Measurements from ENCODE around the gene OR11A1. TPM values are rescaled to one million over a fixed set of nuclear protein-coding genes. Genes with fewer than 3 reads are reported as not detected.

Gene OR11A1
- total and polyA plus RNA-seq, 3 experiments from 2014 or later, result not detected

DNA sequence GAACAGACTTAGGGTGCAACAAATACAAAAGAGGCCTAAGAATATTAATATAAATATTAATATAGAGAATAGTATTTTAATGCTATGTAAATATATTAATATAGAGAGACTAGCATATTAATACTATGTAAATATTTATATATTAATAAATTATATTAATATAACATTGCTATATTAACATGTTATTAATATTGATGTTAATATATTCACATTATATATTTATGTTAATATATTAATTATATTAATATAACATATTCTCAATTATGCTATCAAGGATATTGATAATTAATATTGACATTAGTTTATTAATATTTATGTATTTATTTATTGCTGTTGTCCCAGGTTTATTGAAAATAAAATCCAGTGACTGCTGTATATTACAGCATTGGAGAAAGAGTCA lies 32.0 kb upstream of the OR11A1 start:
- no peaks in the 10 kb centered on the region for H3K9me3 ChIP-seq (ENCODE audit: low read length)
- Mint-ChIP-seq H3K27ac (no peak overlapping the region), H3K4me3 (no peak overlapping the region), H3K4me1 (no peaks in the 10 kb centered on the region), H3K9me3 (no peaks in the 10 kb centered on the region), H3K27me3 (peaks cover 12 to 45% of the 10 kb centered on the region in 2 donors), H3K36me3 (no peaks in the 10 kb centered on the region)
- H3K4me1 ChIP-seq (ENCODE audit: insufficient read depth, low read length), result no peaks in the 10 kb centered on the region
- ChIA-PET POLR2A (no interaction called here), CTCF (no interaction called here)
- H3K27ac ChIP-seq (ENCODE audit: low read depth, low read length), result no peak overlapping the region
- no peak for DNase-seq
- H3K4me3 ChIP-seq (ENCODE audit: low read length), result no peak overlapping the region
- H3K36me3 ChIP-seq (ENCODE audit: insufficient read depth, low read length), result no peaks in the 10 kb centered on the region
- H3K27me3 ChIP-seq (ENCODE audit: insufficient read depth, low read length, poor library complexity, severe bottlenecking), result no peaks in the 10 kb centered on the region

DNA sequence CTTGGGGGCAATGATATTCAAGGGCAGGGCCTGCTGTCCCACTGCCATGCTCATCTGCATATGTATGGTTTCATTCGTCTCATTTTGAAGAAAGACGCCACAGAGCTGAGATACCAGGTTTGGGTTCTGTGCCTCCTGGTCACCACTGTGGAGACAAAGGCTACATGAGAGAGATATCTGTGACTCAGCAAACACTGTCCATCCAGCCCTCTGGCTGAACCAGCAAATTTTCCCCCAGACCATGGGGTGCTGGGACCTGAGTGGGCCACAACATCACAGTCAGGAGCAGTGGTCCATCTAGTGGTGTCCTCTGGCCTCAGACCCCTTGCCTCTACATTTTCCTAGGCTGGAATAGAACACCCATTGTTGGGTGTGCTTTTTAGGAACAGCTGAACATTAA lies 30.8 kb upstream of the OR11A1 start, which contains the start of gene MAS1L:
Gene MAS1L, minus strand, starts transcription at position 297 of the 400 bp plus-strand sequence. Its CDS starts 54 bp downstream, at position 243.
- CTCF ChIA-PET, result no interaction called here
- H3K4me1 Mint-ChIP-seq, result no peaks in the 10 kb centered on the region
- no peaks in the 10 kb centered on the region for H3K9me3 Mint-ChIP-seq
- Histone ChIP-seq H3K9me3 (ENCODE audit: low read length) (no peaks in the 10 kb centered on the region), H3K4me3 (ENCODE audit: low read length) (no peak within 1 kb of the TSS), H3K27ac (ENCODE audit: low read depth, low read length) (no peak within 1 kb of the TSS), H3K4me1 (ENCODE audit: insufficient read depth, low read length) (no peaks in the 10 kb centered on the region), H3K27me3 (ENCODE audit: insufficient read depth, low read length, poor library complexity, severe bottlenecking) (no peaks in the 10 kb centered on the region), H3K36me3 (ENCODE audit: insufficient read depth, low read length) (no peaks in the 10 kb centered on the region)
- POLR2A ChIA-PET, result no interaction called here
- H3K4me3 Mint-ChIP-seq, result no peak within 1 kb of the TSS
- H3K27me3 Mint-ChIP-seq, result peaks cover 13 to 48% of the 10 kb centered on the region in 2 donors
- no peaks in the 10 kb centered on the region for H3K36me3 Mint-ChIP-seq
- no peak for DNase-seq
- no peak within 1 kb of the TSS for H3K27ac Mint-ChIP-seq

DNA sequence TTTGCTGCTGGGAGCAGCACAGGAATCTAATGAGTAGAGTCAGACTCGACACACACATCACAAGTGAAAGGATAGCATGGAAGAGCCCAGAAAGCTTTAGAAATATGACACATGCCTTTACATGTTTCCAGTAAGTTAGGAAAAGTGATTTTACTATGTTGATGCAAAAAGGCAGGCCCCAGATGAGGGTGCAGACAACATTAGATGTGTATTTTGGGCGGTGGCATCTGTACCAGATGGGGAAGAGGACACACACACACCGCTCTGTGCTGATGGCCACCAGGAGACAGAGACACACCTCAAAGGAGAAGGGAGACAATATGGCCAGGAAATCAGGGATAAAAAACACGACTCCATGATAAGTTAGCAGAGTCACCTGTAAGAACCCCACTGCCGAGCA lies 30.3 kb upstream of the OR11A1 start:
- Mint-ChIP-seq H3K36me3 (no peaks in the 10 kb centered on the region), H3K4me1 (no peaks in the 10 kb centered on the region), H3K27ac (no peak overlapping the region), H3K27me3 (peaks cover 13 to 47% of the 10 kb centered on the region in 2 donors), H3K9me3 (no peaks in the 10 kb centered on the region), H3K4me3 (no peak overlapping the region)
- DNase-seq, result no peak
- CTCF ChIA-PET, result no interaction called here
- POLR2A ChIA-PET, result no interaction called here
- Histone ChIP-seq H3K27me3 (ENCODE audit: insufficient read depth, low read length, poor library complexity, severe bottlenecking) (no peaks in the 10 kb centered on the region), H3K4me3 (ENCODE audit: low read length) (no peak overlapping the region), H3K27ac (ENCODE audit: low read depth, low read length) (no peak overlapping the region), H3K36me3 (ENCODE audit: insufficient read depth, low read length) (no peaks in the 10 kb centered on the region), H3K9me3 (ENCODE audit: low read length) (no peaks in the 10 kb centered on the region), H3K4me1 (ENCODE audit: insufficient read depth, low read length) (no peaks in the 10 kb centered on the region)

DNA sequence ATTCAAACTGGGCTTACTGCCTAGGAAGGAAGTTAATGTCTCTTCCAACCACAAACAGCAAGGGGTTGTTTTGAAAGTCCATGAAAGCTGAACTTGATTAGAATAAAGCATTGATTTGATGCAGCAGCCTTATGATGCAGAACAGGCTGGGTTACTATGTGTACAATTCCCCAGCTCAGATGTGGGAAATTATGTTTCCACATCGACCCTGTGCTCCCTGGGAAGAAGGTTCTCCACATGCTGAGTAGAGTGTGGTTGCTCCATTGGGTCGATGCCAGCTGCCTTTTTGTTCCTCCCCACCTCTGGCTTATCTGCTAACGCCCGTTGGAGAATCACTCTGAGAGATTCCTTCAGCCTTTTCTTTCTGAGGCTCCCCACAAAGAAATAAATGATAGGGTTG lies 29.7 kb upstream of the OR11A1 start:
- Mint-ChIP-seq H3K27ac (no peak overlapping the region), H3K9me3 (no peaks in the 10 kb centered on the region), H3K27me3 (peaks cover 13 to 47% of the 10 kb centered on the region in 2 donors), H3K36me3 (no peaks in the 10 kb centered on the region), H3K4me1 (no peaks in the 10 kb centered on the region), H3K4me3 (no peak overlapping the region)
- no peaks in the 10 kb centered on the region for H3K36me3 ChIP-seq (ENCODE audit: insufficient read depth, low read length)
- no peak for DNase-seq
- CTCF ChIA-PET, result no interaction called here
- POLR2A ChIA-PET, result no interaction called here
- no peak overlapping the region for H3K4me3 ChIP-seq (ENCODE audit: low read length)
- H3K27me3 ChIP-seq (ENCODE audit: insufficient read depth, low read length, poor library complexity, severe bottlenecking), result no peaks in the 10 kb centered on the region
- H3K9me3 ChIP-seq (ENCODE audit: low read length), result no peaks in the 10 kb centered on the region
- no peaks in the 10 kb centered on the region for H3K4me1 ChIP-seq (ENCODE audit: insufficient read depth, low read length)
- H3K27ac ChIP-seq (ENCODE audit: low read depth, low read length), result no peak overlapping the region

DNA sequence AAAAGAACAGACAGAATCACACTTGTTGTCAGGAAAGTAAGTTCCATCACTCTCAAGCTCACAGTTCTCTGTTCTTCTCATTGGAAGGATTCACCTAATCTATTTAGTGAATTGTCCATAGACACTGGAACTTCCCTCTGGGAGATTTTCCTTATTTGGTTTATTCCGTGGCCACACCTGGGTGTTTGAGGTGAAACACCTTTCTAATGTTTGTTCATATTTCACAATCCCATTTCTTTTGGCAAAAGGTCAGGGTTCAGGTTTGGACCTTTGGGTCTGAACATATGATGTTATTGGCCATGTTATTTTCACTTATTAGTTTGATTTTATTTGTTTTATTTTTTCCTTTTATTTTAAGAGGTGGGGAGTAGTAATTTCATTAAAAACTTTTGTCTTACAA lies 26.9 kb upstream of the OR11A1 start:
- no peaks in the 10 kb centered on the region for H3K9me3 Mint-ChIP-seq
- no peaks in the 10 kb centered on the region for H3K4me1 Mint-ChIP-seq
- H3K27me3 Mint-ChIP-seq, result peaks cover 20 to 36% of the 10 kb centered on the region in 2 donors
- H3K4me3 ChIP-seq (ENCODE audit: low read length), result no peak overlapping the region
- no peak overlapping the region for H3K27ac Mint-ChIP-seq
- DNase-seq, result no peak
- H3K27me3 ChIP-seq (ENCODE audit: insufficient read depth, low read length, poor library complexity, severe bottlenecking), result no peaks in the 10 kb centered on the region
- H3K36me3 Mint-ChIP-seq, result no peaks in the 10 kb centered on the region
- H3K9me3 ChIP-seq (ENCODE audit: low read length), result no peaks in the 10 kb centered on the region
- ChIA-PET CTCF (no interaction called here), POLR2A (no interaction called here)
- no peak overlapping the region for H3K4me3 Mint-ChIP-seq
- H3K36me3 ChIP-seq (ENCODE audit: insufficient read depth, low read length), result no peaks in the 10 kb centered on the region
- no peak overlapping the region for H3K27ac ChIP-seq (ENCODE audit: low read depth, low read length)
- H3K4me1 ChIP-seq (ENCODE audit: insufficient read depth, low read length), result no peaks in the 10 kb centered on the region

DNA sequence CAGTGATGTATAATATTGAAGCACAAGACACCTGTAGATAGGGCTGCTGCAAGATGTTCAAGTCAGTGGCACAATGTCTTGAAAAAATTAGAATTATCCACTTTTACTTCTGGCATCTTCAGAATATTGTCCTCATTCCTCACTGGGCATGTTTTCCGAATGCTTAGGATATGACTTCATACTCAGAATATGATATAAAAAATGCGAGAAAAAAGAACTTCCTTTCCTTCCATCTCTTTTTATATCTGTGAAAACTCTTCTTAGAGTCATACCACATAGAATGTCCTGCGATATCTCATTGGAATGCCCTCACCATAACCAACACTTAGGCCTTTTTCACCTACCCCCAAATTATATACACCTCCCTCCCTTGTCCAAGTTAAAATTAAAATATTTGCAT lies 26.3 kb upstream of the OR11A1 start:
- ChIA-PET CTCF (no interaction called here), POLR2A (no interaction called here)
- H3K27ac Mint-ChIP-seq, result no peak overlapping the region

DNA sequence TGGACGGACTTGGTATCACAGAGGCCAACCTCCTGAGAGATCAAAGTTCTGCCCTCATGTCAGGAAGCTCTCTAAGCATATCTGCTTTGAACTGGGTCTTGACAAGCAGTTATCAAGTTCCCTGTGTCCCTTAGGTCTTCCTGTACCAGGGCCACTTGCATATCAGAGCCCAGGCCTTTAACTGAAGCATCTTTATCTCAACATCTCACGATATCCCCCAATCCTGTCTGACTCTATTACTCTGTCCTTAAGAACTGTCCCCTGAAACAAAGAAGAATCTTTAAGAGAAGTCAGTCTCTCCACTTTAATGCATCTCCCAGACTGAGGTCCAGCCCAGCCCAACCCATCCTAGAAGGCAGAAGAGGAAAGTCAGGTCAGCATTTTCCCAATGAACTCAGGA lies 22.7 kb upstream of the OR11A1 start:
- Mint-ChIP-seq H3K27ac (no peak overlapping the region), H3K36me3 (no peaks in the 10 kb centered on the region), H3K27me3 (peaks cover 9 to 28% of the 10 kb centered on the region in 2 donors), H3K9me3 (no peaks in the 10 kb centered on the region), H3K4me3 (no peak overlapping the region), H3K4me1 (no peaks in the 10 kb centered on the region)
- POLR2A ChIA-PET, result interaction anchor here (0.6 kb wide), 1 partner anchor 741 kb away, joined by 4 read pairs; no protein-coding TSS in a partner anchor
- no peak overlapping the region for H3K4me3 ChIP-seq (ENCODE audit: low read length)
- H3K27me3 ChIP-seq (ENCODE audit: insufficient read depth, low read length, poor library complexity, severe bottlenecking), result no peaks in the 10 kb centered on the region
- no peaks in the 10 kb centered on the region for H3K9me3 ChIP-seq (ENCODE audit: low read length)
- H3K36me3 ChIP-seq (ENCODE audit: insufficient read depth, low read length), result no peaks in the 10 kb centered on the region
- H3K27ac ChIP-seq (ENCODE audit: low read depth, low read length), result no peak overlapping the region
- CTCF ChIA-PET, result no interaction called here
- no peaks in the 10 kb centered on the region for H3K4me1 ChIP-seq (ENCODE audit: insufficient read depth, low read length)
- DNase-seq, result no peak

More for the DNA sequence above, 26.3 kb upstream of the OR11A1 start:
- Histone ChIP-seq H3K9me3 (ENCODE audit: low read length) (no peaks in the 10 kb centered on the region), H3K4me1 (ENCODE audit: insufficient read depth, low read length) (no peaks in the 10 kb centered on the region), H3K4me3 (ENCODE audit: low read length) (no peak overlapping the region), H3K27ac (ENCODE audit: low read depth, low read length) (no peak overlapping the region), H3K27me3 (ENCODE audit: insufficient read depth, low read length, poor library complexity, severe bottlenecking) (no peaks in the 10 kb centered on the region), H3K36me3 (ENCODE audit: insufficient read depth, low read length) (no peaks in the 10 kb centered on the region)
- no peak for DNase-seq
- Mint-ChIP-seq H3K4me1 (no peaks in the 10 kb centered on the region), H3K4me3 (no peak overlapping the region), H3K27me3 (peaks cover 20 to 36% of the 10 kb centered on the region in 2 donors), H3K36me3 (no peaks in the 10 kb centered on the region), H3K9me3 (no peaks in the 10 kb centered on the region)

DNA sequence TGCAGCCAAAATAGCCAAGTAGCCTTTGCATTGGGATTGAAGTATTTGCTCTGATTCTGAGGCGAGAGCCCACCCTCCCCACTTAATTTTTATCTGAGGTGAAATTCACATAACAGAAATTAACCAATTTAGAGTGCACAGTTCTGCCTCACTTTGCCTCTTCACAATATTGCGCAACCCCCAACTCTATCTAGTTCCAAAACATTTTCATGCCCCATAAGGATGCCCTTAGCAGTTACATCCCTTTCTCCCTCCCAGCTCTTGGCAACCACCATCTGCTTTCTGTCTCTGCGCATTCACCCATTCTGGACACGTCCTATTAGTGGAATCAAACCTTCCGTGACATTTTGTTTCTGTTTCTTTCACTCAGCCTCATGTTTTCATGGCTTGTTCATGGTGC lies 21.9 kb upstream of the OR11A1 start:
- H3K4me3 ChIP-seq (ENCODE audit: low read length), result no peak overlapping the region
- DNase-seq, result no peak
- Mint-ChIP-seq H3K36me3 (no peaks in the 10 kb centered on the region), H3K4me3 (no peak overlapping the region), H3K4me1 (no peaks in the 10 kb centered on the region), H3K27me3 (peaks cover 8 to 19% of the 10 kb centered on the region in 2 donors), H3K9me3 (no peaks in the 10 kb centered on the region), H3K27ac (no peak overlapping the region)
- H3K4me1 ChIP-seq (ENCODE audit: insufficient read depth, low read length), result no peaks in the 10 kb centered on the region
- ChIA-PET POLR2A (interaction anchor here (0.6 kb wide), 1 partner anchor 742 kb away, joined by 4 read pairs; no protein-coding TSS in a partner anchor), CTCF (no interaction called here)
- H3K27me3 ChIP-seq (ENCODE audit: insufficient read depth, low read length, poor library complexity, severe bottlenecking), result no peaks in the 10 kb centered on the region
- no peak overlapping the region for H3K27ac ChIP-seq (ENCODE audit: low read depth, low read length)
- no peaks in the 10 kb centered on the region for H3K36me3 ChIP-seq (ENCODE audit: insufficient read depth, low read length)
- H3K9me3 ChIP-seq (ENCODE audit: low read length), result no peaks in the 10 kb centered on the region

DNA sequence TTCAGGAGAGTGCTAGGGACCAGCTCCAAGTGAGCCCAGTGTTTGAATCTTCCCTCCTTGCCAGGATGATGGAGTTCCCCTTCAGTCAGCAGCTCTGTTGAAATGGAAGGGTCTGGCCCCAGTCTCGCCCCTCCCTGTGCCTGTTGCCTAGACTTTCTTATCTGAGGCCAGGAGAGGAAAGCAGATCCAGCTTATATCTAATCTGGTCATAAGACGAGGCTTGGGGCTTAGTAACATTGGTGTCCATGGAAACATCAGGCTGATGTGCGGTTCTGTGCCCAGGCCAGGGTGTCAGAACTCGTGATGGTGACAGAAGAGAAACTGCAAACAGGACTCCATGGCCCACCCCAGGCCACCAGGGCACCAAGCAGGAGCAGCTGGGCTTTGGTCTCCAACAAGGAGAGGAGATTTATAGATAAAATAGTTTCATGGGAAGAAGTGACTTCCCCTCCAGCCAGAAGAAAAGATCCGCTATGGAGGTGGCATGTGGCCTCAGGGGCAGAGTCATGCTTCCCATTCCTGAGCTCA lies 21.1 kb upstream of the OR11A1 start:
- no peak overlapping the region for H3K4me3 ChIP-seq (ENCODE audit: low read length)
- H3K9me3 ChIP-seq (ENCODE audit: low read length), result no peaks in the 10 kb centered on the region
- no peak for DNase-seq
- no peaks in the 10 kb centered on the region for H3K27me3 ChIP-seq (ENCODE audit: insufficient read depth, low read length, poor library complexity, severe bottlenecking)
- peaks cover 10 to 17% of the 10 kb centered on the region in 2 donors for H3K27me3 Mint-ChIP-seq
- H3K27ac Mint-ChIP-seq, result no peak overlapping the region
- H3K4me3 Mint-ChIP-seq, result no peak overlapping the region
- ChIA-PET POLR2A (no interaction called here), CTCF (no interaction called here)
- H3K36me3 ChIP-seq (ENCODE audit: insufficient read depth, low read length), result no peaks in the 10 kb centered on the region
- no peak overlapping the region for H3K27ac ChIP-seq (ENCODE audit: low read depth, low read length)
- no peaks in the 10 kb centered on the region for H3K36me3 Mint-ChIP-seq
- no peaks in the 10 kb centered on the region for H3K4me1 Mint-ChIP-seq
- no peaks in the 10 kb centered on the region for H3K4me1 ChIP-seq (ENCODE audit: insufficient read depth, low read length)
- peaks cover 0 to 1% (median 0%) of the 10 kb centered on the region in 5 donors for H3K9me3 Mint-ChIP-seq

All from CD8-positive, alpha-beta memory T cell (primary cell).